Liver (tissue), 9 donors: ENCODE data around the gene CASP6. TPM values are rescaled to one million over a fixed set of nuclear protein-coding genes. Genes with fewer than 3 reads are reported as not detected.

Experiments used
- DNase-seq: peaks from one replicate; pipeline ENCODE4 v3.0.0-alpha.2; 2017; ENCODE audit warnings: low spot score
- H3K27ac ChIP-seq, 2 donors: one replicate each; pipeline ENCODE4 v1.7.0; 2013; ENCODE audit warnings: inconsistent platforms in 2 of 2, low read length in 2 of 2, control low read depth in 1 of 2, low read depth in 1 of 2, mild to moderate bottlenecking in 1 of 2
- H3K27me3 ChIP-seq, 4 donors: one replicate each; pipeline versions ENCODE4 v1.6.1 to v1.7.0; 2013; ENCODE audit warnings: low read length in 3 of 4, inconsistent platforms in 1 of 4, mild to moderate bottlenecking in 1 of 4, moderate library complexity in 1 of 4; ENCODE audit not compliant: control insufficient read depth in 4 of 4, insufficient read depth in 4 of 4
- H3K36me3 ChIP-seq, 4 donors: one replicate each; pipeline versions ENCODE4 v1.6.1 to v1.7.0; 2013; ENCODE audit warnings: low read length in 3 of 4, mild to moderate bottlenecking in 3 of 4, low read depth in 1 of 4, moderate library complexity in 1 of 4; ENCODE audit not compliant: control insufficient read depth in 4 of 4, insufficient read depth in 3 of 4
- H3K4me1 ChIP-seq, 4 donors: one replicate each; pipeline versions ENCODE4 v1.6.1 to v1.7.0; 2013; ENCODE audit warnings: low read length in 3 of 4, mild to moderate bottlenecking in 3 of 4, moderate library complexity in 1 of 4; ENCODE audit not compliant: control insufficient read depth in 4 of 4, insufficient read depth in 4 of 4
- H3K4me3 ChIP-seq, 3 donors: one replicate each; pipeline versions ENCODE4 v1.6.1 to v1.7.0; 2013; ENCODE audit warnings: low read length in 3 of 3, control low read depth in 1 of 3, low read depth in 1 of 3, mild to moderate bottlenecking in 1 of 3
- H3K9ac ChIP-seq, 2 donors: one replicate each; pipeline ENCODE4 v1.7.0; 2013; ENCODE audit warnings: low read length in 2 of 2, mild to moderate bottlenecking in 2 of 2, moderate library complexity in 2 of 2, control low read depth in 1 of 2, low read depth in 1 of 2
- H3K9me3 ChIP-seq, 4 donors: one replicate each; pipeline versions ENCODE4 v1.6.1 to v1.7.0; 2013; ENCODE audit warnings: low read length in 3 of 4; ENCODE audit not compliant: control insufficient read depth in 4 of 4
- ATF3 ChIP-seq: IDR thresholded peaks from 2 replicates; pipeline ENCODE4 v1.6.1; 2016; ENCODE audit warnings: antibody characterized with exemption
- CTCF ChIP-seq: fragments of 150-350 bp; IDR thresholded peaks from 2 replicates; pipeline ENCODE4 v1.5.1; 2017; ENCODE audit warnings: improper control_type of control experiment, low read depth, low read length; ENCODE audit not compliant: missing input control
- FOXA1 ChIP-seq: IDR thresholded peaks from 2 replicates; pipeline ENCODE4 v1.6.1; 2016; ENCODE audit warnings: antibody characterized with exemption
- GABPA ChIP-seq, 2 donors: IDR thresholded peaks in 1 of 2; conservative IDR thresholded peaks in 1 of 2; 2 replicates each; pipeline ENCODE4 v1.6.1; 2016; ENCODE audit warnings: antibody characterized with exemption in 2 of 2, mild to moderate bottlenecking in 1 of 2, moderate library complexity in 1 of 2
- HNF4G ChIP-seq: IDR thresholded peaks from 2 replicates; pipeline ENCODE4 v1.6.1; 2016; ENCODE audit warnings: antibody characterized with exemption
- MAX ChIP-seq: IDR thresholded peaks from 2 replicates; pipeline ENCODE4 v1.6.1; 2016; ENCODE audit warnings: antibody characterized with exemption
- NR2F2 ChIP-seq: IDR thresholded peaks from 2 replicates; pipeline ENCODE4 v1.6.1; 2016; ENCODE audit warnings: antibody characterized with exemption
- REST ChIP-seq: IDR thresholded peaks from 2 replicates; pipeline ENCODE4 v1.6.1; 2016; ENCODE audit warnings: antibody characterized with exemption, mild to moderate bottlenecking
- RXRA ChIP-seq, 2 donors: IDR thresholded peaks; 2 replicates each; pipeline ENCODE4 v1.6.1; 2017 to 2018; ENCODE audit warnings: antibody characterized with exemption in 2 of 2, mild to moderate bottlenecking in 1 of 2
- TAF1 ChIP-seq: conservative IDR thresholded peaks from 2 replicates; pipeline ENCODE4 v1.6.1; 2016; ENCODE audit warnings: antibody characterized with exemption, mild to moderate bottlenecking
- YY1 ChIP-seq: IDR thresholded peaks from 2 replicates; pipeline ENCODE4 v1.6.1; 2016; ENCODE audit warnings: antibody characterized with exemption, mild to moderate bottlenecking
- WGBS: extraction: QIAGEN DNeasy Blood & Tissue Kit; methylation state at CpG from one replicate; pipeline ENCODE4 v1.1.7; 2013; 5-methylcytosine and 5-hydroxymethylcytosine counted together
- polyA plus RNA-seq, 2 donors: library from polyadenylated mRNA; stranded (reverse) in 1 of 2; unstranded in 1 of 2; fragments of 200-250 nt in 1 of 2; fragments of >200 nt in 1 of 2; fragmentation: Nextera tagmentation in 1 of 2; extraction: Ambion mirVana in 1 of 2; gene quantifications; one replicate each; pipeline versions ENCODE4 v1.2.1 to v1.2.3, GENCODE V29; 2013 to 2015
- total RNA-seq, 2 donors: library from RNA; depleted of rRNA; stranded (reverse); fragments of >200 nt; gene quantifications; one replicate each; pipeline ENCODE4 v1.2.3, GENCODE V29; 2014
- donor health status: healthy.
- donor health status: healthy.
- donor health status: healthy.
- donor health status: healthy.
- donor health status: healthy.

CASP6 gene
- total and polyA plus RNA-seq, 4 donors, result 14.9 to 20.9 (median 19.5) TPM

- no peak for DNase-seq
- Histone ChIP-seq H3K27ac (no peak overlapping the region), H3K36me3 (peaks cover 3 to 19% (median 13%) of the 10 kb centered on the region in 4 donors), H3K4me1 (no peaks in the 10 kb centered on the region), H3K27me3 (no peaks in the 10 kb centered on the region), H3K9me3 (no peaks in the 10 kb centered on the region), H3K4me3 (no peak overlapping the region), H3K9ac (no peak overlapping the region)
- WGBS, result 75% methylated on average over 4 of the region's 4 CpGs
- no peak for TF ChIP-seq ATF3
- TF ChIP-seq FOXA1, result no peak
- no peak for TF ChIP-seq RXRA (IDR thresholded peaks at IDR 0.05)
- no peak for TF ChIP-seq GABPA (IDR thresholded peaks at IDR 0.05 in 1 of 2, conservative IDR thresholded peaks at IDR 0.05 in 1 of 2)
Observed at GRCh38 chr4:109719604-109720003, 16.4 kb upstream of the CASP6 start.

- WGBS, result 92% methylated on average over 1 of the region's 1 CpG
- no peak overlapping the region for H3K4me3 ChIP-seq
- no peaks in the 10 kb centered on the region for H3K9me3 ChIP-seq
- TF ChIP-seq HNF4G (no peak), MAX (no peak), TAF1 (no peak)
- no peaks in the 10 kb centered on the region for H3K4me1 ChIP-seq
- peaks cover 4 to 21% (median 15%) of the 10 kb centered on the region in 4 donors for H3K36me3 ChIP-seq
- DNase-seq, result no peak
- H3K9ac ChIP-seq, result no peak overlapping the region
- no peaks in the 10 kb centered on the region for H3K27me3 ChIP-seq
- no peak overlapping the region for H3K27ac ChIP-seq
Observed at GRCh38 chr4:109718759-109719158, 15.5 kb upstream of the CASP6 start.

GRCh38 chr4:109713500-109713899 lies 10.3 kb upstream of the CASP6 start:
- Histone ChIP-seq H3K4me1 (no peaks in the 10 kb centered on the region), H3K4me3 (no peak overlapping the region), H3K9me3 (no peaks in the 10 kb centered on the region), H3K36me3 (peaks cover 6 to 26% (median 24%) of the 10 kb centered on the region in 4 donors), H3K27me3 (no peaks in the 10 kb centered on the region), H3K27ac (no peak overlapping the region), H3K9ac (no peak overlapping the region)
- WGBS, result 92% methylated on average over 3 of the region's 3 CpGs
- no peak for DNase-seq
- TF ChIP-seq GABPA (IDR thresholded peaks at IDR 0.05 in 1 of 2, conservative IDR thresholded peaks at IDR 0.05 in 1 of 2) (no peak), RXRA (IDR thresholded peaks at IDR 0.05) (no peak), TAF1 (no peak)

GRCh38 chr4:109708990-109709389 lies 5.7 kb upstream of the CASP6 start:
- Histone ChIP-seq H3K4me1 (peaks cover 0 to 4% (median 2%) of the 10 kb centered on the region in 4 donors), H3K27me3 (no peaks in the 10 kb centered on the region), H3K36me3 (peaks cover 2 to 16% (median 13%) of the 10 kb centered on the region in 4 donors), H3K4me3 (no peak overlapping the region), H3K27ac (no peak overlapping the region), H3K9ac (no peak overlapping the region), H3K9me3 (no peaks in the 10 kb centered on the region)
- WGBS, result 98% methylated on average over 1 of the region's 1 CpG
- no peak for DNase-seq
- TF ChIP-seq NR2F2 (no peak), YY1 (no peak), REST (no peak), CTCF (no peak), MAX (no peak)
